H1 (cell line): ENCODE results near the gene ADGRL3. TPM values are rescaled to one million over a fixed set of nuclear protein-coding genes. Genes with fewer than 3 reads are reported as not detected.

Experiments used
- CTCF ChIA-PET: fragments of 300-600 bp; sonication (Branson Sonifier 250); formaldehyde crosslinking; loops from one replicate; lab custom pipeline; 2021; ENCODE audit not compliant: partially characterized antibody; lab: Charles Lee
- POLR2A ChIA-PET: fragments of 300-600 bp; sonication (Branson Sonifier 250); formaldehyde crosslinking; loops from one replicate; lab custom pipeline; 2021; ENCODE audit warnings: inconsistent platforms; ENCODE audit not compliant: partially characterized antibody; lab: Charles Lee
- DNase-seq, 2 experiments: peaks; one replicate each; pipeline versions ENCODE4 v3.0.0 to v3.0.0-alpha.2; 2010 to 2022; ENCODE audit warnings: low spot score in 2 of 2, low read depth in 1 of 2, mixed read lengths in 1 of 2
- FAIRE-seq: peaks from 2 replicates; lab custom pipeline; 2011; peaks lifted over from hg19 to GRCh38; lab: Jason Lieb, UNC
- H2AFZ ChIP-seq: 2 replicates; pipeline ENCODE4 v1.8.1; 2012; ENCODE audit warnings: low read length, inconsistent platforms
- H2AK5ac ChIP-seq: 2 replicates; pipeline ENCODE4 v1.6.1; 2013; ENCODE audit warnings: low read depth, low read length
- H2BK120ac ChIP-seq: replicated peaks from 2 replicates; pipeline ENCODE3; 2013; ENCODE audit warnings: low read depth, low read length, inconsistent platforms
- H2BK12ac ChIP-seq: 2 replicates; pipeline ENCODE4 v1.6.1; 2013; ENCODE audit warnings: low read depth, low read length
- H2BK15ac ChIP-seq: 2 replicates; pipeline ENCODE4 v1.6.1; 2013; ENCODE audit warnings: low read length
- H2BK20ac ChIP-seq: 2 replicates; pipeline ENCODE4 v1.6.1; 2013; ENCODE audit warnings: low read length
- H2BK5ac ChIP-seq: 2 replicates; pipeline ENCODE4 v1.6.1; 2013; ENCODE audit warnings: low read depth, low read length
- H3K14ac ChIP-seq: 2 replicates; pipeline ENCODE4 v1.6.1; 2013; ENCODE audit warnings: inconsistent platforms; ENCODE audit not compliant: insufficient read length
- H3K18ac ChIP-seq: 2 replicates; pipeline ENCODE4 v1.6.1; 2013; ENCODE audit warnings: low read length; ENCODE audit errors: extremely low read depth
- H3K23ac ChIP-seq: 2 replicates; pipeline ENCODE4 v1.6.1; 2013; ENCODE audit warnings: inconsistent platforms; ENCODE audit not compliant: insufficient read length
- H3K23me2 ChIP-seq: 2 replicates; pipeline ENCODE4 v1.6.1; 2013; ENCODE audit warnings: low read depth, low read length
- H3K27ac ChIP-seq: 2 replicates; pipeline ENCODE4 v1.6.1; 2011; ENCODE audit warnings: low read depth, low read length, inconsistent platforms
- H3K27me3 ChIP-seq, 4 experiments: replicated peaks in 1 of 4; 1 replicate in 1 of 4; 2 replicates in 3 of 4; pipeline versions ENCODE4 v1.6.1 to v1.8.1; 2011 to 2013; ENCODE audit warnings: low read length in 3 of 4, mild to moderate bottlenecking in 3 of 4, inconsistent platforms in 2 of 4, mixed read lengths in 2 of 4, moderate library complexity in 1 of 4; ENCODE audit not compliant: control insufficient read depth in 3 of 4, insufficient read depth in 3 of 4; ENCODE audit errors: extremely low read depth in 1 of 4
- H3K36me3 ChIP-seq, 4 experiments: 2 replicates each; pipeline versions ENCODE4 v1.6.1 to v1.8.1; 2011 to 2013; ENCODE audit warnings: mild to moderate bottlenecking in 4 of 4, low read length in 3 of 4, moderate library complexity in 2 of 4, control low read depth in 1 of 4, inconsistent platforms in 1 of 4; ENCODE audit not compliant: insufficient read depth in 4 of 4, control insufficient read depth in 2 of 4
- H3K4ac ChIP-seq: replicated peaks from 2 replicates; pipeline ENCODE3; 2013; ENCODE audit warnings: low read length, low read depth, mixed read lengths, inconsistent platforms; ENCODE audit not compliant: insufficient read length
- H3K4me1 ChIP-seq, 4 experiments: replicated peaks in 1 of 4; 1 replicate in 1 of 4; 2 replicates in 3 of 4; pipeline versions ENCODE4 v1.6.1 to v1.8.1; 2011 to 2013; ENCODE audit warnings: low read length in 3 of 4, inconsistent platforms in 2 of 4, mixed read lengths in 1 of 4; ENCODE audit not compliant: insufficient read depth in 4 of 4, control insufficient read depth in 3 of 4
- H3K4me2 ChIP-seq, 2 experiments: 2 replicates each; pipeline versions ENCODE4 v1.6.1 to v1.8.1; 2011 to 2013; ENCODE audit warnings: low read depth in 2 of 2, low read length in 2 of 2, control low read depth in 1 of 2, inconsistent platforms in 1 of 2, mild to moderate bottlenecking in 1 of 2; ENCODE audit not compliant: insufficient read depth in 1 of 2
- H3K4me3 ChIP-seq, 4 experiments: fragments of 200-600, 300-600 bp in 1 of 4; sonication (generic), shearing (Covaris generic), sonication (Bioruptor Twin) in 1 of 4; 2 replicates each; pipeline versions ENCODE4 v1.5.1 to v1.8.1; 2011 to 2016; ENCODE audit warnings: low read length in 4 of 4, low read depth in 3 of 4, control low read depth in 2 of 4, inconsistent platforms in 2 of 4, mild to moderate bottlenecking in 2 of 4, mixed read lengths in 1 of 4, moderate library complexity in 1 of 4; ENCODE audit not compliant: insufficient read depth in 2 of 4; ENCODE audit errors: extremely low read depth in 1 of 4
- H3K56ac ChIP-seq: replicated peaks from 2 replicates; pipeline ENCODE3; 2013; ENCODE audit warnings: low read depth, mild to moderate bottlenecking, mixed read lengths, low read length, inconsistent platforms; ENCODE audit not compliant: insufficient read length
- H3K79me1 ChIP-seq: 2 replicates; pipeline ENCODE4 v1.6.1; 2013; ENCODE audit warnings: low read depth, low read length, control low read depth
- H3K79me2 ChIP-seq, 2 experiments: 2 replicates each; pipeline versions ENCODE4 v1.6.1 to v1.8.1; 2012 to 2013; ENCODE audit warnings: low read length in 2 of 2, mild to moderate bottlenecking in 2 of 2, inconsistent platforms in 1 of 2; ENCODE audit not compliant: insufficient read depth in 2 of 2, control insufficient read depth in 1 of 2
- H3K9ac ChIP-seq, 4 experiments: replicated peaks in 1 of 4; 1 replicate in 1 of 4; 2 replicates in 3 of 4; pipeline versions ENCODE4 v1.6.1 to v1.8.1; 2011 to 2013; ENCODE audit warnings: low read depth in 3 of 4, low read length in 3 of 4, control low read depth in 2 of 4, mild to moderate bottlenecking in 2 of 4, moderate library complexity in 2 of 4, inconsistent platforms in 1 of 4; ENCODE audit errors: extremely low read depth in 1 of 4
- H3K9me3 ChIP-seq, 2 experiments: 2 replicates each; pipeline versions ENCODE4 v1.6.1 to v1.8.1; 2012 to 2013; ENCODE audit warnings: mild to moderate bottlenecking in 2 of 2, moderate library complexity in 2 of 2, control low read depth in 1 of 2, inconsistent platforms in 1 of 2, low read depth in 1 of 2, low read length in 1 of 2, mixed read lengths in 1 of 2; ENCODE audit not compliant: insufficient read depth in 2 of 2
- H4K20me1 ChIP-seq, 2 experiments: replicated peaks in 1 of 2; 2 replicates each; pipeline versions ENCODE3 to v1.8.1; 2011 to 2013; ENCODE audit warnings: inconsistent platforms in 2 of 2, low read length in 2 of 2, mild to moderate bottlenecking in 1 of 2; ENCODE audit not compliant: insufficient read depth in 2 of 2, control insufficient read depth in 1 of 2
- H4K5ac ChIP-seq: 2 replicates; pipeline ENCODE4 v1.6.1; 2013; ENCODE audit warnings: low read length, low read depth, mixed read lengths, inconsistent platforms; ENCODE audit not compliant: insufficient read length
- H4K8ac ChIP-seq: 2 replicates; pipeline ENCODE4 v1.8.0; 2013; ENCODE audit warnings: mild to moderate bottlenecking, moderate library complexity, low read length, inconsistent platforms; ENCODE audit not compliant: insufficient read depth; ENCODE audit errors: extremely low read depth
- H4K91ac ChIP-seq: replicated peaks from 2 replicates; pipeline ENCODE3; 2013; ENCODE audit warnings: low read length, mixed read lengths, inconsistent platforms; ENCODE audit not compliant: insufficient read length
- BCL11A ChIP-seq, 2 experiments: IDR thresholded peaks; one replicate each; pipeline ENCODE4 v1.6.1; 2011; ENCODE audit warnings: low read depth in 2 of 2, low read length in 2 of 2, mild to moderate bottlenecking in 2 of 2
- CBX8 ChIP-seq: fragments of 300-800, 300-1000 bp; sonication (generic); IDR thresholded peaks from 2 replicates; pipeline ENCODE4 v1.7.1; 2016; ENCODE audit warnings: low read depth, low read length, borderline replicate concordance
- CHD1 ChIP-seq: IDR thresholded peaks from 2 replicates; pipeline ENCODE4 v1.6.1; 2012; ENCODE audit warnings: low read depth, low read length, improper control_type of control experiment
- CREB1 ChIP-seq: IDR thresholded peaks from 2 replicates; pipeline ENCODE4 v1.6.1; 2012; ENCODE audit warnings: inconsistent platforms
- E2F6 ChIP-seq: IDR thresholded peaks from 2 replicates; pipeline ENCODE4 v1.6.1; 2012; ENCODE audit warnings: inconsistent platforms
- RFX5 ChIP-seq: IDR thresholded peaks from 2 replicates; pipeline ENCODE4 v1.6.1; 2011; ENCODE audit warnings: low read depth, low read length, improper control_type of control experiment, borderline replicate concordance
- SIX5 ChIP-seq: IDR thresholded peaks from 2 replicates; pipeline ENCODE4 v1.6.1; 2011; ENCODE audit warnings: mild to moderate bottlenecking, low read depth, low read length
- SP4 ChIP-seq: IDR thresholded peaks from 2 replicates; pipeline ENCODE4 v1.6.1; 2012; ENCODE audit warnings: low read length, inconsistent platforms
- TAF1 ChIP-seq: IDR thresholded peaks from 2 replicates; pipeline ENCODE4 v1.6.1; 2011; ENCODE audit warnings: mild to moderate bottlenecking, low read depth, low read length
- TBP ChIP-seq: IDR thresholded peaks from 2 replicates; pipeline ENCODE4 v1.6.1; 2011; ENCODE audit warnings: low read depth, low read length, improper control_type of control experiment
- TEAD4 ChIP-seq: IDR thresholded peaks from 2 replicates; pipeline ENCODE4 v1.6.1; 2012; ENCODE audit warnings: low read depth, low read length, inconsistent platforms, mixed read lengths
- USF2 ChIP-seq: IDR thresholded peaks from 2 replicates; pipeline ENCODE4 v1.6.1; 2011; ENCODE audit warnings: low read length, improper control_type of control experiment
- WGBS, 2 experiments: shearing (Covaris generic) in 1 of 2; methylation state at CpG; one replicate each; pipeline versions ENCODE4 v1.1.6 to v1.1.7; 2013 to 2015; ENCODE audit warnings: low lambda C conversion rate in 2 of 2, mixed read lengths in 2 of 2, inconsistent platforms in 1 of 2, low coverage in 1 of 2, missing lambda C conversion rate in 1 of 2; ENCODE audit not compliant: insufficient replicate concordance in 2 of 2, insufficient coverage in 1 of 2, insufficient read length in 1 of 2; ENCODE audit errors: extremely low coverage in 1 of 2, missing lambda C conversion rate in 1 of 2; 5-methylcytosine and 5-hydroxymethylcytosine counted together
- polyA plus RNA-seq, 7 experiments: library from polyadenylated mRNA; depleted of rRNA in 3 of 7; stranded (reverse) in 5 of 7; unstranded in 2 of 7; fragments of >200 nt in 5 of 7; fragments of 200-250 nt in 2 of 7; gene quantifications; 1 replicate in 5 of 7; 2 replicates in 1 of 7; 4 replicates in 1 of 7; pipeline versions ENCODE4 v1.2.1 to v1.2.3, GENCODE V29; 2011 to 2013; ENCODE audit warnings: missing spikeins in 2 of 7, mixed read lengths in 2 of 7
- total RNA-seq: library from RNA; stranded (reverse); fragmentation: NEBNext Ultra II Directional; extraction: Animal tissue kit (Norgen Biotek cat#: 25700); gene quantifications from 2 replicates; pipeline ENCODE4 v1.2.1, GENCODE V29; 2021

Gene ADGRL3
- total and polyA plus RNA-seq, 2 of the 8 experiments (the other 6 are each of a cell fraction or from before 2014, with no cell fraction given) = 6.6 to 13.0 TPM

- H2AFZ ChIP-seq = no peak overlapping the region
- no peak overlapping the region for H4K8ac ChIP-seq
- WGBS, 2 experiments = 63% methylated on average over 1 of the region's 1 CpG; no CpG with 5 or more reads in 1 of the 2 experiments
- peaks cover 0 to 22% of the 10 kb centered on the region in 2 experiments; a peak in 2 of 4 replicates for H3K79me2 ChIP-seq
- H3K23me2 ChIP-seq = no peaks in the 10 kb centered on the region
- H3K4me3 ChIP-seq = no peak overlapping the region
- no peak overlapping the region for H2BK120ac ChIP-seq
- TF ChIP-seq CREB1 (no peak), CBX8 (no peak), TBP (no peak), TAF1 (no peak), CHD1 (no peak), E2F6 (no peak), BCL11A (IDR thresholded peaks at IDR 0.05; ENCODE audit: low read depth in 2 of 2, low read length in 2 of 2) (no peak), USF2 (no peak), TEAD4 (no peak), SIX5 (no peak), RFX5 (no peak), SP4 (no peak)
- TF ChIP-seq, all 59 proteins: peak for 0
- Histone ChIP-seq H3K23ac (no peak overlapping the region), H3K36me3 (peaks cover 0 to 9% (median 4%) of the 10 kb centered on the region in 4 experiments; a peak in 4 of 8 replicates), H3K27me3 (no peaks in the 10 kb centered on the region), H4K91ac (peak overlapping the region; percentile 88), H3K4me1 (peaks cover 3 to 14% (median 11%) of the 10 kb centered on the region in 4 experiments; a peak in 5 of 7 replicates), H4K20me1 (no peaks in the 10 kb centered on the region), H3K4me2 (peak overlapping the region in 1 of 2 experiments; percentile 8; a peak in 1 of 4 replicates), H3K56ac (no peak overlapping the region), H2BK20ac (peak overlapping the region; percentile 100; the same call in 1 of the 2 replicates), H3K18ac (peak overlapping the region; percentile 55; the same call in 1 of the 2 replicates), H2BK12ac (peak overlapping the region; percentile 96; the same call in 1 of the 2 replicates), H3K14ac (no peak overlapping the region), H4K5ac (peak overlapping the region; percentile 76), H3K27ac (no peak overlapping the region), H3K9ac (no peak overlapping the region), H3K4ac (no peak overlapping the region), H3K79me1 (no peaks in the 10 kb centered on the region), H3K9me3 (peaks cover 0 to 12% of the 10 kb centered on the region in 2 experiments; a peak in 2 of 4 replicates), H2BK5ac (peak overlapping the region; percentile 99; the same call in 1 of the 2 replicates), H2AK5ac (peak overlapping the region; percentile 67; the same call in 1 of the 2 replicates), H2BK15ac (no peak overlapping the region)
- no peak for DNase-seq
- CTCF ChIA-PET = interaction anchor here (0.8 kb wide), 1 partner anchor 235 kb away, joined by 3 read pairs; no protein-coding TSS in a partner anchor
- POLR2A ChIA-PET = interaction anchor here (1.0 to 4.8 kb wide), 4 partner anchors 10 to 141 kb away, joined by 3 to 37 read pairs (median 6); no protein-coding TSS in a partner anchor
- peak; percentile 13 for FAIRE-seq
Observed at GRCh38 chr4:61772126-61772525, 572.0 kb downstream of the ADGRL3 start.
